Suppressor macrophage treated with lipopolysaccharide for 4 hours (primary cell): Measurements from ENCODE around the gene SPEM2.

Experiments
- DNase-seq: peaks from one replicate; pipeline ENCODE4 v3.0.0-alpha.2; 2020

SPEM2 gene

GRCh38 chr17:7425316-7425715, at the start of gene SPEM2:
Gene SPEM2 (plus strand): TSS chr17:7425616. CDS start chr17:7425689, 73 bp downstream.
- no peak for DNase-seq

GRCh38 chr17:7379134-7379533, 46.3 kb upstream of the SPEM2 start:
- no peak for DNase-seq

- DNase-seq = peak; percentile 15
Measured at GRCh38 chr17:7380321-7380720, 45.1 kb upstream of the SPEM2 start.

GRCh38 chr17:7380855-7381683, 44.3 kb upstream of the SPEM2 start, which contains the start of gene TNK1:
Gene TNK1 (plus strand): TSS chr17:7381089. CDS start chr17:7382927, 1,838 bp downstream.
- no peak for DNase-seq

GRCh38 chr17:7382901-7383300, 42.5 kb upstream of the SPEM2 start:
- DNase-seq = no peak

GRCh38 chr17:7383371-7383741, 42.1 kb upstream of the SPEM2 start:
- no peak for DNase-seq

- peak; percentile 40 for DNase-seq
Measured at GRCh38 chr17:7383742-7384488, 41.5 kb upstream of the SPEM2 start.

- no peak for DNase-seq
Measured at GRCh38 chr17:7384489-7385081, 40.8 kb upstream of the SPEM2 start.

- no peak for DNase-seq
Measured at GRCh38 chr17:7388856-7389255, 36.6 kb upstream of the SPEM2 start.

GRCh38 chr17:7389924-7390910, 35.2 kb upstream of the SPEM2 start:
- no peak for DNase-seq

- DNase-seq = no peak
Measured at GRCh38 chr17:7391307-7391706, 34.1 kb upstream of the SPEM2 start.

GRCh38 chr17:7392696-7393612, 32.5 kb upstream of the SPEM2 start:
- no peak for DNase-seq

- DNase-seq = peak; percentile 16
Measured at GRCh38 chr17:7393613-7394451, 31.6 kb upstream of the SPEM2 start.

- peak; percentile 84 for DNase-seq
Measured at GRCh38 chr17:7394452-7395191, 30.8 kb upstream of the SPEM2 start, which contains the start of gene PLSCR3. Gene PLSCR3 (minus strand): TSS chr17:7394525. CDS start chr17:7394110, 415 bp downstream.

GRCh38 chr17:7396147-7396546, 29.3 kb upstream of the SPEM2 start:
- no peak for DNase-seq

GRCh38 chr17:7398612-7399011, 26.8 kb upstream of the SPEM2 start:
- DNase-seq = no peak

- peak; percentile 9 for DNase-seq
Measured at GRCh38 chr17:7403043-7403726, 22.2 kb upstream of the SPEM2 start.

GRCh38 chr17:7403727-7403976, 21.8 kb upstream of the SPEM2 start:
- no peak for DNase-seq
